Right atrium auricular region (tissue), 2 donors: ENCODE data around the gene LECT2. TPM values are rescaled to one million over a fixed set of nuclear protein-coding genes. Genes with fewer than 3 reads are reported as not detected.

Experiments used
- DNase-seq: peaks from one replicate; pipeline ENCODE4 v3.0.0-alpha.2; 2019; ENCODE audit warnings: low spot score
- H3K27ac ChIP-seq, 2 donors: fragments of 200-600 bp; sonication (generic); 1 replicate in 1 of 2; 2 replicates in 1 of 2; pipeline ENCODE4 v1.5.1; 2016 to 2019
- H3K27me3 ChIP-seq, 2 donors: fragments of 200-600 bp; sonication (generic); one replicate each; pipeline versions ENCODE4 v1.5.1 to v1.6.0; 2017 to 2019
- H3K36me3 ChIP-seq: fragments of 200-600 bp; sonication (generic); one replicate; pipeline ENCODE4 v1.5.1; 2016
- H3K4me1 ChIP-seq, 2 donors: fragments of 200-600 bp; sonication (generic); one replicate each; pipeline versions ENCODE4 v1.5.1 to v1.6.0; 2017 to 2019
- H3K4me3 ChIP-seq, 2 donors: fragments of 200-600 bp; sonication (generic); 1 replicate in 1 of 2; 2 replicates in 1 of 2; pipeline ENCODE4 v1.5.1; 2017 to 2019; ENCODE audit warnings: mild to moderate bottlenecking in 1 of 2, moderate library complexity in 1 of 2
- H3K9me3 ChIP-seq, 2 donors: fragments of 200-600 bp; sonication (generic); one replicate each; pipeline ENCODE4 v1.5.1; 2019
- total RNA-seq, 2 donors: library from RNA; depleted of rRNA; stranded (reverse); fragments of >200 nt; gene quantifications; one replicate each; pipeline ENCODE4 v1.1.0, GENCODE V29; 2016
- TF ChIP-seq, protein P1 (sequence below), 2 donors: fragments of 200-600 bp; sonication (generic); IDR thresholded peaks; one replicate each; pipeline ENCODE4 v1.5.1; 2019; ENCODE audit warnings: antibody characterized with exemption in 2 of 2

LECT2 gene
- total RNA-seq, 2 donors from 2014 or later: not detected

DNA sequence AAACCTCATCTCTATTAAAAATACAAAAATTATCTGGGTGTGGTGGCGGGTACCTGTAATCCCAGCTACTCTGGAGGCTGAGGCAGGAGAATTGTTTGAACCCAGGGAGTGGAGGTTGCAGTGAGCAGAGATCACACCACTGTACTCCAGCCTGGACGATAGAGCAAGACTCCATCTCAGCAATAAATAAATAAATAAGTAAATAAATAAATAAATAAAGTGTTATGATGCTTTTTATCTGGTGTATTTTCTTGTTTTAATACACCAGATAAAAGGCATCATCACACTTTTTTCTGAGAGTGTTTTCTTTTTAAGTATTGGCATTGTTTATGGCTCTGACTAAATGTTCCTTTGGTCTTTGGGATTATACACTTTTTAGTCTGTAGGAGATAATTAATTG lies 24.2 kb upstream of the LECT2 start:
- Histone ChIP-seq H3K4me1 (peaks cover 0 to 6% of the 10 kb centered on the region in 2 donors), H3K4me3 (no peak overlapping the region), H3K9me3 (no peaks in the 10 kb centered on the region), H3K36me3 (no peaks in the 10 kb centered on the region), H3K27ac (peak overlapping the region in 1 of 2 donors; percentile 7), H3K27me3 (no peaks in the 10 kb centered on the region)
- no peak for DNase-seq
- TF ChIP-seq, protein P1, sequence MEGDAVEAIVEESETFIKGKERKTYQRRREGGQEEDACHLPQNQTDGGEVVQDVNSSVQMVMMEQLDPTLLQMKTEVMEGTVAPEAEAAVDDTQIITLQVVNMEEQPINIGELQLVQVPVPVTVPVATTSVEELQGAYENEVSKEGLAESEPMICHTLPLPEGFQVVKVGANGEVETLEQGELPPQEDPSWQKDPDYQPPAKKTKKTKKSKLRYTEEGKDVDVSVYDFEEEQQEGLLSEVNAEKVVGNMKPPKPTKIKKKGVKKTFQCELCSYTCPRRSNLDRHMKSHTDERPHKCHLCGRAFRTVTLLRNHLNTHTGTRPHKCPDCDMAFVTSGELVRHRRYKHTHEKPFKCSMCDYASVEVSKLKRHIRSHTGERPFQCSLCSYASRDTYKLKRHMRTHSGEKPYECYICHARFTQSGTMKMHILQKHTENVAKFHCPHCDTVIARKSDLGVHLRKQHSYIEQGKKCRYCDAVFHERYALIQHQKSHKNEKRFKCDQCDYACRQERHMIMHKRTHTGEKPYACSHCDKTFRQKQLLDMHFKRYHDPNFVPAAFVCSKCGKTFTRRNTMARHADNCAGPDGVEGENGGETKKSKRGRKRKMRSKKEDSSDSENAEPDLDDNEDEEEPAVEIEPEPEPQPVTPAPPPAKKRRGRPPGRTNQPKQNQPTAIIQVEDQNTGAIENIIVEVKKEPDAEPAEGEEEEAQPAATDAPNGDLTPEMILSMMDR (IDR thresholded peaks at IDR 0.05): no peak

DNA sequence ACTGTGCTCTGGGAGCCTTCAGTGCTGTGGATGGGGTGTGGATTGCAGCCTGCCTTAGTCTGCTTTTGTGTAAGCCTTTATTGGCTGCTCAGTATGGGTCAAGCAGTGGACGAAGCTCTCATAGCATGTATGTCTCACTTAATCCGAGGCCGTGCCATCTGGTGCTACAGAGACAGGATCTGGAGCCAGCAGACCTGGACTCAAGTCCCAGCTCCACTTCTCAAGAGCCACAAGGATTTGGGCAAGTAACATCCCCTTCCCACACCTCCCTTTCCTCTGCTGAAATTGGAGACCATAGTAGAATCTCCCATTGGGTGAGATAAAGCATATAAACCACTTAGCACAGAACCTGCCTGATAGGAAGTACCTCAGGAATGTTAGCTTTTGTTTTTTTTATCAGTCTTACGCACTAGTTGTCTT lies 23.4 kb upstream of the LECT2 start:
- Histone ChIP-seq H3K4me1 (peaks cover 0 to 6% of the 10 kb centered on the region in 2 donors), H3K36me3 (no peaks in the 10 kb centered on the region), H3K4me3 (no peak overlapping the region), H3K27me3 (no peaks in the 10 kb centered on the region), H3K9me3 (no peaks in the 10 kb centered on the region), H3K27ac (no peak overlapping the region)
- no peak for DNase-seq
- TF ChIP-seq, protein P1 (IDR thresholded peaks at IDR 0.05): no peak

DNA sequence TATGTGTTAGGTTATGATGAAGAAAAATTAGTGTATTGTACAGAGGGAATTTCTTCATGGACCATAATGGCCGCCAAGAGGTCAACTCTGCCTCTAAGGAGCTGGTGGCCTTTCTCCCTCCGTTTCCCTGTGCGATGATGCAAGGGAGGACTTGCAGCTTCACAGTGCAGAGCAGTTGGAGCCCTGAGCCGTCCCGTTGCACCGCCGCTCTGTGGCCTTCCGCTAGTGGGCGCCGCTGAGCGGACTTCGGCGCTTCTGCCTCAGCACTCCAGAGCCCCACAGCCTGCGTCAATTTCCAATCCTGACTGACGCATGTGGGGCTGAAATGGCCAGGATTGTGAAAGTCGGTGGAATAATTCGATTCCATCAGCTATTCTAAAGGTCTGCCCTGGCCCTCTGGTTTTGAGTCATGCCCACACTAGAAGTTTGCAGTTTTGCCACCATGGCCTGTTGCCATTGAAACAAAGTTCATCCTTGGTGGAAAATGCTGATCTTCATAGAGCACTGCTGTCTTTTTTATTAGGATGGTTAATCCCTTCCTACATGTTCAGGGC lies 22.7 kb upstream of the LECT2 start:
- no peaks in the 10 kb centered on the region for H3K9me3 ChIP-seq
- TF ChIP-seq, protein P1 (IDR thresholded peaks at IDR 0.05): peak; percentile 49 to 76
- H3K36me3 ChIP-seq: no peaks in the 10 kb centered on the region
- H3K27ac ChIP-seq: no peak overlapping the region
- peak; percentile 81 for DNase-seq
- H3K27me3 ChIP-seq: no peaks in the 10 kb centered on the region
- no peak overlapping the region for H3K4me3 ChIP-seq
- peaks cover 0 to 6% of the 10 kb centered on the region in 2 donors for H3K4me1 ChIP-seq

DNA sequence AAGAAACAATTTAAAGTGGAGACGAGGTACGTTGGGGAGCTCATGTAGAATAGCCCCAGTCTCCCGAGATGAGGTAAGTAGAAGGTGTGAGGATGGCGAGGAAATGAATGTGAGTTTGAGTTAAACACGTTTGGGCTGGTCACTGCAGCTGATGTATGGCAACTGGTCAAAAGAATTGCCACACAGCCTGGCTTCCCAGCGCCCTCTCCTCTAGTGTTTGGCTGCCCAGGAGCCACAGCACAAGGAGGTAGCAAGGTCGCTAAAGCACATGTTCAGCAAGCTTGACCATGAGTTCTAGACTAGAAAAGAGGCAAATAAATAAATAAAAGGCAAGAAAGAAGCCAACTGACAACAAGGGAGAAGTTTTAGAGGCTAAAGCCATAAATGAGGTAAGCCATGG lies 21.4 kb upstream of the LECT2 start:
- H3K4me3 ChIP-seq: no peak overlapping the region
- no peak for DNase-seq

DNA sequence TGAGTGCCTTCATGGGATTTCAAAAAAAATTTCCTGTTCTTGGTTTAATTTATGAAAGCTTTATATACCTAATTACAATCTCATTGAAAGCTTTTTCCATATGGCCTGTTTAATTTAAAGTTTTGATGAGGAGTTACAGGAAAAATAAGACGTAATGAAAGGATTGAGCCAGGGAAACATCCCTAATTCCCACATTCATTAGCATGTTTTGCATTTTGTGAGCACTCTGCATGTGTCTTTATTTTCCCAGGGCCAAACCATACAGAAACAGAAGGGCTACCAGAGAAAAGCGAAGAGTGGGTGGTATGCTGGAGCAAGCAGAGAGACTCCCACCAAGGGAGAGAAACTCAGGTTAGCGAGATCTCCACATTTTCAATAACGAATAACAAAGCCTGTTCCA lies 20.3 kb upstream of the LECT2 start:
- TF ChIP-seq, protein P1 (IDR thresholded peaks at IDR 0.05): no peak
- no peaks in the 10 kb centered on the region for H3K36me3 ChIP-seq
- H3K9me3 ChIP-seq: no peaks in the 10 kb centered on the region
- H3K27ac ChIP-seq: no peak overlapping the region
- H3K4me1 ChIP-seq: peaks cover 0 to 6% of the 10 kb centered on the region in 2 donors
- H3K27me3 ChIP-seq: no peaks in the 10 kb centered on the region
- no peak overlapping the region for H3K4me3 ChIP-seq
- DNase-seq: no peak

More for the DNA sequence above, 21.4 kb upstream of the LECT2 start:
- peaks cover 0 to 6% of the 10 kb centered on the region in 2 donors for H3K4me1 ChIP-seq
- H3K36me3 ChIP-seq: no peaks in the 10 kb centered on the region
- H3K9me3 ChIP-seq: no peaks in the 10 kb centered on the region
- TF ChIP-seq, protein P1 (IDR thresholded peaks at IDR 0.05): no peak
- no peak overlapping the region for H3K27ac ChIP-seq
- H3K27me3 ChIP-seq: no peaks in the 10 kb centered on the region

DNA sequence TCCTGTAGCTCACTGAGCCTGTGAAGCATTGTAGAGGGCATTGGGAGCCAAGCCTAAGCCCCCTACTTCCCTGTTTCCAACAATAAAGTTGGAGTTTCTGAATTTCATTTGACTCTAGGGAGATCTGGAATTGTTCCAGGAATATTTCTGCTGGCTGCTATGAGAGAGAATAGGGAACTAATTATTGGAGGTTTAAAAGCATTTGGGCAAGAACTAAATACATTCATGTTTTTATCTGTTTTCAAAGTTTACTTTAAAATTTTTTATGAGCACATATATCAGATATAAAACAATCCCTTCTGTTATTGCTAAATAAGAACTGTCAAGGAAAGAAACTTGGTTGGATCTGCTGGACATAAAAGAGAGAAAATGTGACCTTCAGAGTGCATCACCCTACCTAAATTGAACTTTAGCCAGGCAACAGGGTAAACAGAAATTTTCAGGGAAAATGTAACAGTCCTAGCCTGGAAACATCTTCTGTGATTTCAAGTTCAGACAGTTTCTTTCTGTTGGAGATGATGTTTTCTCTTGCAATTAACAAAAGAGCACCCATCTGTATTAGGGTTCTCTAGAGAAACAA lies 19.3 kb upstream of the LECT2 start:
- no peak overlapping the region for H3K27ac ChIP-seq
- TF ChIP-seq, protein P1 (IDR thresholded peaks at IDR 0.05): no peak
- no peak for DNase-seq
- no peaks in the 10 kb centered on the region for H3K4me1 ChIP-seq
- no peaks in the 10 kb centered on the region for H3K36me3 ChIP-seq
- no peak overlapping the region for H3K4me3 ChIP-seq
- no peaks in the 10 kb centered on the region for H3K9me3 ChIP-seq
- H3K27me3 ChIP-seq: no peaks in the 10 kb centered on the region
